ENCODE measurements around the gene TNNC2.
"Not testable (repeated sequence)": the region's sequence is repeated elsewhere in the genome, so short reads cannot be mapped to it uniquely, and the experiment has no call there.

DNA sequence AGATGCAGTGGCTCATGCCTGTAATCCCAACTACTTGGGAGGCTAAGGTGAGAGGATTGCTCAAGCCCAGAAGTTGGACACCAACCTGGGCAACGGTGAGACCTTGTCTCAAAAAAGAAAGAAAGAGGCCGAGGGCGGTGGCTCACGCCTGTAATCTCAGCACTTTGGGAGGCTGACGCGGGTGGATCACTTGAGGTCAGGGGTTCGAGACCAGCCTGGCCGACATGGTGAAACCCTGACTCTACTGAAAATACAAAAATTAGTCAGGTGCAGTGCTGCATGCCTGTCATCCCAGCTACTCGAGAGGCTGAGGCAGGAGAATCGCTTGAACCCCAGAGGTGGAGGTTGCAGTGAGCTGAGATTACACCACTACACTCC lies 47.0 kb upstream of the TNNC2 start:
- TF ChIP-seq, protein P1, sequence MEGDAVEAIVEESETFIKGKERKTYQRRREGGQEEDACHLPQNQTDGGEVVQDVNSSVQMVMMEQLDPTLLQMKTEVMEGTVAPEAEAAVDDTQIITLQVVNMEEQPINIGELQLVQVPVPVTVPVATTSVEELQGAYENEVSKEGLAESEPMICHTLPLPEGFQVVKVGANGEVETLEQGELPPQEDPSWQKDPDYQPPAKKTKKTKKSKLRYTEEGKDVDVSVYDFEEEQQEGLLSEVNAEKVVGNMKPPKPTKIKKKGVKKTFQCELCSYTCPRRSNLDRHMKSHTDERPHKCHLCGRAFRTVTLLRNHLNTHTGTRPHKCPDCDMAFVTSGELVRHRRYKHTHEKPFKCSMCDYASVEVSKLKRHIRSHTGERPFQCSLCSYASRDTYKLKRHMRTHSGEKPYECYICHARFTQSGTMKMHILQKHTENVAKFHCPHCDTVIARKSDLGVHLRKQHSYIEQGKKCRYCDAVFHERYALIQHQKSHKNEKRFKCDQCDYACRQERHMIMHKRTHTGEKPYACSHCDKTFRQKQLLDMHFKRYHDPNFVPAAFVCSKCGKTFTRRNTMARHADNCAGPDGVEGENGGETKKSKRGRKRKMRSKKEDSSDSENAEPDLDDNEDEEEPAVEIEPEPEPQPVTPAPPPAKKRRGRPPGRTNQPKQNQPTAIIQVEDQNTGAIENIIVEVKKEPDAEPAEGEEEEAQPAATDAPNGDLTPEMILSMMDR (IDR thresholded peaks at IDR 0.05), result not testable (repeated sequence)
- not testable (repeated sequence) for TF ChIP-seq EP300 (IDR thresholded peaks at IDR 0.05; ENCODE audit: borderline replicate concordance in 1 of 2, low read depth in 1 of 2, low read length in 1 of 2); SIN3A (IDR thresholded peaks at IDR 0.05; ENCODE audit: borderline replicate concordance, low read depth, low read length); POLR2AphosphoS5 (IDR thresholded peaks at IDR 0.05; ENCODE audit: low read depth, low read length); GABPA (IDR thresholded peaks at IDR 0.05; ENCODE audit: low read depth); MEF2A (IDR thresholded peaks at IDR 0.05; ENCODE audit: borderline replicate concordance, low read depth); SMC3 (IDR thresholded peaks at IDR 0.05; ENCODE audit: low read depth, low read length); RXRA (IDR thresholded peaks at IDR 0.05; ENCODE audit: borderline replicate concordance, low read depth); JUND (IDR thresholded peaks at IDR 0.05)
- TF ChIP-seq, protein P2, sequence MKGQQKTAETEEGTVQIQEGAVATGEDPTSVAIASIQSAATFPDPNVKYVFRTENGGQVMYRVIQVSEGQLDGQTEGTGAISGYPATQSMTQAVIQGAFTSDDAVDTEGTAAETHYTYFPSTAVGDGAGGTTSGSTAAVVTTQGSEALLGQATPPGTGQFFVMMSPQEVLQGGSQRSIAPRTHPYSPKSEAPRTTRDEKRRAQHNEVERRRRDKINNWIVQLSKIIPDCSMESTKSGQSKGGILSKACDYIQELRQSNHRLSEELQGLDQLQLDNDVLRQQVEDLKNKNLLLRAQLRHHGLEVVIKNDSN (IDR thresholded peaks at IDR 0.05; ENCODE audit: borderline replicate concordance, low read depth), result not testable (repeated sequence)
- TF ChIP-seq, protein P3, sequence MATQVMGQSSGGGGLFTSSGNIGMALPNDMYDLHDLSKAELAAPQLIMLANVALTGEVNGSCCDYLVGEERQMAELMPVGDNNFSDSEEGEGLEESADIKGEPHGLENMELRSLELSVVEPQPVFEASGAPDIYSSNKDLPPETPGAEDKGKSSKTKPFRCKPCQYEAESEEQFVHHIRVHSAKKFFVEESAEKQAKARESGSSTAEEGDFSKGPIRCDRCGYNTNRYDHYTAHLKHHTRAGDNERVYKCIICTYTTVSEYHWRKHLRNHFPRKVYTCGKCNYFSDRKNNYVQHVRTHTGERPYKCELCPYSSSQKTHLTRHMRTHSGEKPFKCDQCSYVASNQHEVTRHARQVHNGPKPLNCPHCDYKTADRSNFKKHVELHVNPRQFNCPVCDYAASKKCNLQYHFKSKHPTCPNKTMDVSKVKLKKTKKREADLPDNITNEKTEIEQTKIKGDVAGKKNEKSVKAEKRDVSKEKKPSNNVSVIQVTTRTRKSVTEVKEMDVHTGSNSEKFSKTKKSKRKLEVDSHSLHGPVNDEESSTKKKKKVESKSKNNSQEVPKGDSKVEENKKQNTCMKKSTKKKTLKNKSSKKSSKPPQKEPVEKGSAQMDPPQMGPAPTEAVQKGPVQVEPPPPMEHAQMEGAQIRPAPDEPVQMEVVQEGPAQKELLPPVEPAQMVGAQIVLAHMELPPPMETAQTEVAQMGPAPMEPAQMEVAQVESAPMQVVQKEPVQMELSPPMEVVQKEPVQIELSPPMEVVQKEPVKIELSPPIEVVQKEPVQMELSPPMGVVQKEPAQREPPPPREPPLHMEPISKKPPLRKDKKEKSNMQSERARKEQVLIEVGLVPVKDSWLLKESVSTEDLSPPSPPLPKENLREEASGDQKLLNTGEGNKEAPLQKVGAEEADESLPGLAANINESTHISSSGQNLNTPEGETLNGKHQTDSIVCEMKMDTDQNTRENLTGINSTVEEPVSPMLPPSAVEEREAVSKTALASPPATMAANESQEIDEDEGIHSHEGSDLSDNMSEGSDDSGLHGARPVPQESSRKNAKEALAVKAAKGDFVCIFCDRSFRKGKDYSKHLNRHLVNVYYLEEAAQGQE (IDR thresholded peaks at IDR 0.05; ENCODE audit: low read depth, low read length), result not testable (repeated sequence)
- TF ChIP-seq, protein P4, sequence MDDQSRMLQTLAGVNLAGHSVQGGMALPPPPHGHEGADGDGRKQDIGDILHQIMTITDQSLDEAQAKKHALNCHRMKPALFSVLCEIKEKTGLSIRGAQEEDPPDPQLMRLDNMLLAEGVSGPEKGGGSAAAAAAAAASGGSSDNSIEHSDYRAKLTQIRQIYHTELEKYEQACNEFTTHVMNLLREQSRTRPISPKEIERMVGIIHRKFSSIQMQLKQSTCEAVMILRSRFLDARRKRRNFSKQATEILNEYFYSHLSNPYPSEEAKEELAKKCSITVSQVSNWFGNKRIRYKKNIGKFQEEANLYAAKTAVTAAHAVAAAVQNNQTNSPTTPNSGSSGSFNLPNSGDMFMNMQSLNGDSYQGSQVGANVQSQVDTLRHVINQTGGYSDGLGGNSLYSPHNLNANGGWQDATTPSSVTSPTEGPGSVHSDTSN (IDR thresholded peaks at IDR 0.05), result not testable (repeated sequence)
- TF ChIP-seq, protein P5, sequence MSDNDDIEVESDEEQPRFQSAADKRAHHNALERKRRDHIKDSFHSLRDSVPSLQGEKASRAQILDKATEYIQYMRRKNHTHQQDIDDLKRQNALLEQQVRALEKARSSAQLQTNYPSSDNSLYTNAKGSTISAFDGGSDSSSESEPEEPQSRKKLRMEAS (IDR thresholded peaks at IDR 0.05; ENCODE audit: low read depth), result not testable (repeated sequence)
- TF ChIP-seq, protein P6, sequence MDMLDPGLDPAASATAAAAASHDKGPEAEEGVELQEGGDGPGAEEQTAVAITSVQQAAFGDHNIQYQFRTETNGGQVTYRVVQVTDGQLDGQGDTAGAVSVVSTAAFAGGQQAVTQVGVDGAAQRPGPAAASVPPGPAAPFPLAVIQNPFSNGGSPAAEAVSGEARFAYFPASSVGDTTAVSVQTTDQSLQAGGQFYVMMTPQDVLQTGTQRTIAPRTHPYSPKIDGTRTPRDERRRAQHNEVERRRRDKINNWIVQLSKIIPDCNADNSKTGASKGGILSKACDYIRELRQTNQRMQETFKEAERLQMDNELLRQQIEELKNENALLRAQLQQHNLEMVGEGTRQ (IDR thresholded peaks at IDR 0.05; ENCODE audit: borderline replicate concordance, low read depth, low read length), result not testable (repeated sequence)

Data from SK-N-SH (cell line).